ENCODE measurements around the gene RILPL2.

GRCh38 chr12:123436017-123436964 lies at the start of gene RILPL2:
- TF ChIP-seq CTCF (IDR thresholded peaks at IDR 0.05) (peak in 1 of 3 experiments; percentile 7), POLR2A (IDR thresholded peaks at IDR 0.05) (peak in 1 of 2 donors; percentile 61)

Data from vagina (tissue), 2 donors.